ENCODE data around the gene HIVEP2. TPM values are rescaled to one million over a fixed set of nuclear protein-coding genes. Genes with fewer than 3 reads are reported as not detected.
"Not testable (repeated sequence)": the region's sequence is repeated elsewhere in the genome, so short reads cannot be mapped to it uniquely, and the experiment has no call there.

HIVEP2 gene
- total RNA-seq (2014; rRNA removed; shearing (Covaris generic); ENCODE audit: low replicate concordance): 1.3 and 3.0 TPM in 2 replicates

- DNase-seq: peak; percentile 41
- Histone ChIP-seq H3K9me3 (ENCODE audit: low read length) (no peaks in the 10 kb centered on the region), H3K4me2 (ENCODE audit: low read depth, low read length, poor library complexity, severe bottlenecking) (peak within 1 kb of the TSS; percentile 85), H3K9ac (ENCODE audit: low read length) (peak within 1 kb of the TSS; percentile 66), H3K9me2 (replicated peaks; ENCODE audit: insufficient read depth, low read length) (no peaks in the 10 kb centered on the region), H3K27ac (ENCODE audit: low read length) (peak within 1 kb of the TSS; percentile 20; the same call in 1 of the 2 replicates), H4K20me1 (ENCODE audit: insufficient read depth, low read depth, low read length) (no peaks in the 10 kb centered on the region), H3K4me3 (ENCODE audit: low read length) (peak within 1 kb of the TSS; percentile 71), H3K79me2 (ENCODE audit: low read length) (no peaks in the 10 kb centered on the region), H3K4me1 (ENCODE audit: low read length) (peaks cover 53% of the 10 kb centered on the region), H3K36me3 (ENCODE audit: insufficient read depth, low read length) (no peaks in the 10 kb centered on the region), H3K27me3 (ENCODE audit: low read length) (peaks cover 2% of the 10 kb centered on the region; the same call in 1 of the 2 replicates), H2AFZ (ENCODE audit: low read length) (peak within 1 kb of the TSS; percentile 90)
These were observed at the start of gene HIVEP2 for GRCh38 chr6:142945049-142945445. TSS of gene HIVEP2 (minus strand) at chr6:142945176. CDS start at chr6:142774738, 170,438 bp downstream.

DNA sequence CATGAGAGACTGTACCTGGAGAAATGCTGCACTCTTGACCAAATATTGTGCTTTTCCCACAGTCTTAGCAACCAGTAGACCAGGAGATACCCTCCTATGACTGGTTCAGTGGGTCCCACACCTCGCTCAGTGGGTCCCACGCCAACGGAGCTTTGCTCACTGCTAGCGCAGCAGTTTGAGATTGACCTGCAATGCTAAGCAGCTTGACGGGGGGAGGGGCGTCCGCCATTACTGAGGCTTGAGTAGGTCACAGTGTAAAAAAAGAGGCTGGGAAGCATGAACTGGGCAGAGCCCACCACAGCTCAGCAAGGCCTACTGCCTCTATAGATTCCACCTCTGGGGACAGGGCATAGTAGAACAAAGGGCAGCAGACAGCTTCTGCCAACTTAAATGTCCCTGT lies 49.0 kb upstream of the HIVEP2 start:
- Histone ChIP-seq H3K9ac (ENCODE audit: low read length) (no peak overlapping the region), H3K79me2 (ENCODE audit: low read length) (no peaks in the 10 kb centered on the region), H3K9me2 (replicated peaks; ENCODE audit: insufficient read depth, low read length) (no peaks in the 10 kb centered on the region), H3K4me3 (ENCODE audit: low read length) (no peak overlapping the region), H3K27me3 (ENCODE audit: low read length) (no peaks in the 10 kb centered on the region), H3K4me2 (ENCODE audit: low read depth, low read length, poor library complexity, severe bottlenecking) (no peak overlapping the region), H4K20me1 (ENCODE audit: insufficient read depth, low read depth, low read length) (no peaks in the 10 kb centered on the region), H3K36me3 (ENCODE audit: insufficient read depth, low read length) (no peaks in the 10 kb centered on the region), H3K4me1 (ENCODE audit: low read length) (no peaks in the 10 kb centered on the region), H2AFZ (ENCODE audit: low read length) (no peak overlapping the region), H3K27ac (ENCODE audit: low read length) (no peak overlapping the region), H3K9me3 (ENCODE audit: low read length) (no peaks in the 10 kb centered on the region)
- DNase-seq: no peak

- no peak overlapping the region for H3K27ac ChIP-seq (ENCODE audit: low read length)
- no peaks in the 10 kb centered on the region for H3K27me3 ChIP-seq (ENCODE audit: low read length)
- H3K4me1 ChIP-seq (ENCODE audit: low read length): no peaks in the 10 kb centered on the region
- no peak overlapping the region for H2AFZ ChIP-seq (ENCODE audit: low read length)
- no peaks in the 10 kb centered on the region for H4K20me1 ChIP-seq (ENCODE audit: insufficient read depth, low read depth, low read length)
- no peaks in the 10 kb centered on the region for H3K79me2 ChIP-seq (ENCODE audit: low read length)
- no peak for DNase-seq
- H3K36me3 ChIP-seq (ENCODE audit: insufficient read depth, low read length): no peaks in the 10 kb centered on the region
- no peak overlapping the region for H3K9ac ChIP-seq (ENCODE audit: low read length)
- no peaks in the 10 kb centered on the region for H3K9me2 ChIP-seq (replicated peaks; ENCODE audit: insufficient read depth, low read length)
- no peak overlapping the region for H3K4me2 ChIP-seq (ENCODE audit: low read depth, low read length, poor library complexity, severe bottlenecking)
- no peak overlapping the region for H3K4me3 ChIP-seq (ENCODE audit: low read length)
- H3K9me3 ChIP-seq (ENCODE audit: low read length): no peaks in the 10 kb centered on the region
These were observed 42.5 kb upstream of the HIVEP2 start for GRCh38 chr6:142987490-142987889.

- H3K27ac ChIP-seq (ENCODE audit: low read length): no peak overlapping the region
These were observed 40.3 kb upstream of the HIVEP2 start for GRCh38 chr6:142985281-142985680.

GRCh38 chr6:142984386-142984785 lies 39.4 kb upstream of the HIVEP2 start:
- H3K9ac ChIP-seq (ENCODE audit: low read length): no peak overlapping the region
- DNase-seq: no peak
- H3K4me1 ChIP-seq (ENCODE audit: low read length): no peaks in the 10 kb centered on the region
- H4K20me1 ChIP-seq (ENCODE audit: insufficient read depth, low read depth, low read length): no peaks in the 10 kb centered on the region
- no peak overlapping the region for H2AFZ ChIP-seq (ENCODE audit: low read length)
- no peak overlapping the region for H3K4me3 ChIP-seq (ENCODE audit: low read length)
- H3K27me3 ChIP-seq (ENCODE audit: low read length): no peaks in the 10 kb centered on the region
- H3K79me2 ChIP-seq (ENCODE audit: low read length): no peaks in the 10 kb centered on the region
- H3K9me3 ChIP-seq (ENCODE audit: low read length): no peaks in the 10 kb centered on the region
- H3K36me3 ChIP-seq (ENCODE audit: insufficient read depth, low read length): no peaks in the 10 kb centered on the region
- H3K4me2 ChIP-seq (ENCODE audit: low read depth, low read length, poor library complexity, severe bottlenecking): no peak overlapping the region
- H3K27ac ChIP-seq (ENCODE audit: low read length): no peak overlapping the region
- no peaks in the 10 kb centered on the region for H3K9me2 ChIP-seq (replicated peaks; ENCODE audit: insufficient read depth, low read length)

More at GRCh38 chr6:142985281-142985680, 40.3 kb upstream of the HIVEP2 start:
- H3K9ac ChIP-seq (ENCODE audit: low read length): no peak overlapping the region
- no peaks in the 10 kb centered on the region for H3K79me2 ChIP-seq (ENCODE audit: low read length)
- no peaks in the 10 kb centered on the region for H3K9me2 ChIP-seq (replicated peaks; ENCODE audit: insufficient read depth, low read length)
- no peaks in the 10 kb centered on the region for H3K36me3 ChIP-seq (ENCODE audit: insufficient read depth, low read length)
- H3K9me3 ChIP-seq (ENCODE audit: low read length): no peaks in the 10 kb centered on the region
- no peak overlapping the region for H3K4me2 ChIP-seq (ENCODE audit: low read depth, low read length, poor library complexity, severe bottlenecking)
- H3K4me3 ChIP-seq (ENCODE audit: low read length): no peak overlapping the region
- H2AFZ ChIP-seq (ENCODE audit: low read length): no peak overlapping the region
- no peak for DNase-seq
- no peaks in the 10 kb centered on the region for H4K20me1 ChIP-seq (ENCODE audit: insufficient read depth, low read depth, low read length)
- H3K27me3 ChIP-seq (ENCODE audit: low read length): no peaks in the 10 kb centered on the region
- H3K4me1 ChIP-seq (ENCODE audit: low read length): no peaks in the 10 kb centered on the region

DNA sequence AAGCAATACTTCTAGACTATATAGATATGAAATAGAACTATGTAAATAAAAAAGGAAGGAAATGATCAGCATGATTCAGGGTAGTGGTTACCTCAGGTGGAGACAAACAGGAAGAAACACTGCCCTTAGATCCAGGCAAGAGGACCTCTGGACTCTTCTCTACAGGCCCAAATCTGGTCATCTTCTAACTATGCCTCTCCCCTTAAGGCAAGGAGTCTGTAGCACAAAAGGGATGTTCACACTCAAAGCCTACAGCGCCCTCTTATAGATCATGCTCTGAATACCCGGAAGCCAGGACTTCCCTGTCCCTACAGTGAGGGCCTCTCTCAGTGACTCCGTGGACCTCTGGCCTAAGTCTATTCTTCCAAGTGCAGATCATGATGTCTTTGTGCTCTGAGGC lies 30.4 kb upstream of the HIVEP2 start:
- H3K9ac ChIP-seq (ENCODE audit: low read length): no peak overlapping the region
- no peaks in the 10 kb centered on the region for H3K36me3 ChIP-seq (ENCODE audit: insufficient read depth, low read length)
- no peak overlapping the region for H3K27ac ChIP-seq (ENCODE audit: low read length)
- H3K4me1 ChIP-seq (ENCODE audit: low read length): no peaks in the 10 kb centered on the region
- no peak overlapping the region for H3K4me2 ChIP-seq (ENCODE audit: low read depth, low read length, poor library complexity, severe bottlenecking)
- no peaks in the 10 kb centered on the region for H3K9me3 ChIP-seq (ENCODE audit: low read length)
- DNase-seq: no peak
- H3K27me3 ChIP-seq (ENCODE audit: low read length): no peaks in the 10 kb centered on the region
- H3K9me2 ChIP-seq (replicated peaks; ENCODE audit: insufficient read depth, low read length): no peaks in the 10 kb centered on the region
- H4K20me1 ChIP-seq (ENCODE audit: insufficient read depth, low read depth, low read length): no peaks in the 10 kb centered on the region
- no peak overlapping the region for H3K4me3 ChIP-seq (ENCODE audit: low read length)
- H3K79me2 ChIP-seq (ENCODE audit: low read length): no peaks in the 10 kb centered on the region
- no peak overlapping the region for H2AFZ ChIP-seq (ENCODE audit: low read length)

DNA sequence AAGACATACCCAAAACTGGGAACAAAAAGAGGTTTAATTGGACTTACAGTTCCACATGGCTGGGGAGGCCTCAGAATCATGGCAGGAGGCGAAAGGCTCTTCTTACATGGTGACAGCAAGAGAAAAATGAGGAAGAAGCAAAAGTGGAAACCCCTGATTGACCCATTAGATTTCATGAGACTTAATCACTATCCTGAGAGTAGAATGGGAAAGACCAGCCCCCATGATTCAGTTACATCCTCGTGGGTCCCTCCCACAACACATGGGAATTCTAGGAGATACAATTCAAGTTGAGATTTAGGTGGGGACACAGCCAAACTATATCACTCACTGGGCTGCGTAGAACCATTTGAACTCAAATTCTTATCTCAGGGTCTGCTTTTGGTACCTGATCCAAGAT lies 26.0 kb upstream of the HIVEP2 start:
- not testable (repeated sequence) for H3K4me3 ChIP-seq (ENCODE audit: low read length); H3K27ac ChIP-seq (ENCODE audit: low read length); H3K79me2 ChIP-seq (ENCODE audit: low read length); H3K9me3 ChIP-seq (ENCODE audit: low read length); H3K9me2 ChIP-seq (replicated peaks; ENCODE audit: insufficient read depth, low read length); H3K9ac ChIP-seq (ENCODE audit: low read length); H4K20me1 ChIP-seq (ENCODE audit: insufficient read depth, low read depth, low read length); H3K27me3 ChIP-seq (ENCODE audit: low read length); H3K4me2 ChIP-seq (ENCODE audit: low read depth, low read length, poor library complexity, severe bottlenecking); H3K36me3 ChIP-seq (ENCODE audit: insufficient read depth, low read length); DNase-seq; H2AFZ ChIP-seq (ENCODE audit: low read length); H3K4me1 ChIP-seq (ENCODE audit: low read length)

DNA sequence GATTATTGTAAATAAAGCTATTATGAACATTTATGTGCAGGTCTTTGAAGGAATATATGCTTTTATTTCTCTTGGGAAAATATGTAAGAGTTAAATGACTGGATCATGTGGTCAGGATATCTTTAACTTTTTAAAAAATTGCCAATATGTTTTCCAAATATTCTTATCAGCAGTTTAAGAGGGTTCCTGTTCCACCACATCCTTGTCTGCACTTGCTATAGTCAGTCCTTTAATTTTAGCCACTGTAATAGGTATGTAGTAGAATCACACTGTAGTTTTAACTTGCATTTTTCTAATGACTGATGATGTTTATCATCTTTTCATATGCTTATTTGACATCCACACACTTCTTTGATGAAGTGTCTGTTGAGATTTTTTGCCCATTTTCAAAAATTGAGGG lies 23.6 kb upstream of the HIVEP2 start:
- H3K4me1 ChIP-seq (ENCODE audit: low read length): no peaks in the 10 kb centered on the region
- H3K9me3 ChIP-seq (ENCODE audit: low read length): no peaks in the 10 kb centered on the region
- no peaks in the 10 kb centered on the region for H3K79me2 ChIP-seq (ENCODE audit: low read length)
- no peak overlapping the region for H3K9ac ChIP-seq (ENCODE audit: low read length)
- H3K9me2 ChIP-seq (replicated peaks; ENCODE audit: insufficient read depth, low read length): no peaks in the 10 kb centered on the region
- H3K27me3 ChIP-seq (ENCODE audit: low read length): no peaks in the 10 kb centered on the region
- no peak for DNase-seq
- no peak overlapping the region for H3K4me3 ChIP-seq (ENCODE audit: low read length)
- no peaks in the 10 kb centered on the region for H3K36me3 ChIP-seq (ENCODE audit: insufficient read depth, low read length)
- no peak overlapping the region for H3K4me2 ChIP-seq (ENCODE audit: low read depth, low read length, poor library complexity, severe bottlenecking)
- no peaks in the 10 kb centered on the region for H4K20me1 ChIP-seq (ENCODE audit: insufficient read depth, low read depth, low read length)
- H2AFZ ChIP-seq (ENCODE audit: low read length): no peak overlapping the region
- no peak overlapping the region for H3K27ac ChIP-seq (ENCODE audit: low read length)

DNA sequence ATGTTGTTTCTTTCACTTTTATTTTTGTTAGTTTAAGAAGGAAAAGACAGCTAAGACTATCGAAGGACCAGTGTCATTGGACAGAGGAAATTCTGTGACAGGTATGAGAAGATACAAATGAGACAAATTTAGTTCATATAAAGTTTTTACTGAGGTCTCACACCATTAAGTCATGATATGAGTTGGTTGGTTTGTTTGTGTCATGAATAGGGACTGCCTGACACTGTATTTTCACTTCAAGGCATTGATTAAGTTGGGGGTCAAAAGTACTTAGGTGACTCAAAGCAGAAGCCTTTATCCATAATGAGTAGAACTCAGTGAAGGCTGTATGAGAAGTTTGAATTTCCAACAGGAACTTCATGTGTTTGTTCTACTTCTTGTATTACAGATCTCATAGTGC lies 21.3 kb upstream of the HIVEP2 start:
- H3K4me1 ChIP-seq (ENCODE audit: low read length): no peaks in the 10 kb centered on the region
- H3K4me2 ChIP-seq (ENCODE audit: low read depth, low read length, poor library complexity, severe bottlenecking): no peak overlapping the region
- no peak overlapping the region for H3K9ac ChIP-seq (ENCODE audit: low read length)
- H3K9me2 ChIP-seq (replicated peaks; ENCODE audit: insufficient read depth, low read length): no peaks in the 10 kb centered on the region
- H3K27ac ChIP-seq (ENCODE audit: low read length): no peak overlapping the region
- H3K4me3 ChIP-seq (ENCODE audit: low read length): no peak overlapping the region
- H2AFZ ChIP-seq (ENCODE audit: low read length): no peak overlapping the region
- H4K20me1 ChIP-seq (ENCODE audit: insufficient read depth, low read depth, low read length): no peaks in the 10 kb centered on the region
- no peaks in the 10 kb centered on the region for H3K36me3 ChIP-seq (ENCODE audit: insufficient read depth, low read length)
- no peaks in the 10 kb centered on the region for H3K27me3 ChIP-seq (ENCODE audit: low read length)
- DNase-seq: no peak
- no peaks in the 10 kb centered on the region for H3K9me3 ChIP-seq (ENCODE audit: low read length)
- no peaks in the 10 kb centered on the region for H3K79me2 ChIP-seq (ENCODE audit: low read length)
